GM21619 (cell line): ENCODE measurements around the gene CAPZB.

ENCODE experiments used
- ATAC-seq: cut with Tn5 transposase; IDR thresholded peaks from one replicate; pipeline ENCODE4 v1.9.1; 2021; ENCODE audit not compliant: unreplicated experiment

The CAPZB gene

GRCh38 chr1:19337289-19337688 lies 148.1 kb downstream of the CAPZB start:
- no peak for ATAC-seq

GRCh38 chr1:19336543-19336942 lies 148.8 kb downstream of the CAPZB start:
- ATAC-seq = no peak

- no peak for ATAC-seq
These were observed 151.6 kb downstream of the CAPZB start for GRCh38 chr1:19333587-19334354.

- ATAC-seq = no peak
These were observed 152.5 kb downstream of the CAPZB start for GRCh38 chr1:19332832-19333231.

GRCh38 chr1:19331262-19331878 lies 154.0 kb downstream of the CAPZB start:
- no peak for ATAC-seq

- ATAC-seq = no peak
These were observed 154.7 kb downstream of the CAPZB start for GRCh38 chr1:19330449-19331135.

- no peak for ATAC-seq
These were observed 155.7 kb downstream of the CAPZB start for GRCh38 chr1:19329611-19330010.

GRCh38 chr1:19329188-19329587 lies 156.2 kb downstream of the CAPZB start:
- ATAC-seq = no peak

GRCh38 chr1:19328486-19328885 lies 156.9 kb downstream of the CAPZB start:
- ATAC-seq = no peak

GRCh38 chr1:19327736-19328135 lies 157.6 kb downstream of the CAPZB start:
- no peak for ATAC-seq

GRCh38 chr1:19327301-19327700 lies 158.0 kb downstream of the CAPZB start:
- ATAC-seq = no peak

- ATAC-seq = no peak
These were observed 158.6 kb downstream of the CAPZB start for GRCh38 chr1:19326748-19327065.

- ATAC-seq = no peak
These were observed 159.2 kb downstream of the CAPZB start for GRCh38 chr1:19325958-19326747.

GRCh38 chr1:19325368-19325957 lies 159.9 kb downstream of the CAPZB start:
- no peak for ATAC-seq

- ATAC-seq = no peak
These were observed 160.7 kb downstream of the CAPZB start for GRCh38 chr1:19324665-19324990.

GRCh38 chr1:19323987-19324664 lies 161.2 kb downstream of the CAPZB start:
- no peak for ATAC-seq

- ATAC-seq = no peak
These were observed 162.9 kb downstream of the CAPZB start for GRCh38 chr1:19322481-19322880.

GRCh38 chr1:19321071-19321470 lies 164.3 kb downstream of the CAPZB start:
- no peak for ATAC-seq

- no peak for ATAC-seq
These were observed 166.1 kb downstream of the CAPZB start for GRCh38 chr1:19319196-19319595.

GRCh38 chr1:19317126-19317910 lies 168.0 kb downstream of the CAPZB start:
- ATAC-seq = no peak
